ENCODE measurements around the gene BIRC6.

GRCh38 chr2:32427672-32428610, 71.1 kb downstream of the BIRC6 start:
- TF ChIP-seq EZH2 (IDR thresholded peaks at IDR 0.05; ENCODE audit: borderline replicate concordance) (no peak), EZH2phosphoT487 (IDR thresholded peaks at IDR 0.05; ENCODE audit: low read depth, severe bottlenecking, unreplicated experiment) (no peak)
- TF ChIP-seq, protein P1, sequence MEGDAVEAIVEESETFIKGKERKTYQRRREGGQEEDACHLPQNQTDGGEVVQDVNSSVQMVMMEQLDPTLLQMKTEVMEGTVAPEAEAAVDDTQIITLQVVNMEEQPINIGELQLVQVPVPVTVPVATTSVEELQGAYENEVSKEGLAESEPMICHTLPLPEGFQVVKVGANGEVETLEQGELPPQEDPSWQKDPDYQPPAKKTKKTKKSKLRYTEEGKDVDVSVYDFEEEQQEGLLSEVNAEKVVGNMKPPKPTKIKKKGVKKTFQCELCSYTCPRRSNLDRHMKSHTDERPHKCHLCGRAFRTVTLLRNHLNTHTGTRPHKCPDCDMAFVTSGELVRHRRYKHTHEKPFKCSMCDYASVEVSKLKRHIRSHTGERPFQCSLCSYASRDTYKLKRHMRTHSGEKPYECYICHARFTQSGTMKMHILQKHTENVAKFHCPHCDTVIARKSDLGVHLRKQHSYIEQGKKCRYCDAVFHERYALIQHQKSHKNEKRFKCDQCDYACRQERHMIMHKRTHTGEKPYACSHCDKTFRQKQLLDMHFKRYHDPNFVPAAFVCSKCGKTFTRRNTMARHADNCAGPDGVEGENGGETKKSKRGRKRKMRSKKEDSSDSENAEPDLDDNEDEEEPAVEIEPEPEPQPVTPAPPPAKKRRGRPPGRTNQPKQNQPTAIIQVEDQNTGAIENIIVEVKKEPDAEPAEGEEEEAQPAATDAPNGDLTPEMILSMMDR (IDR thresholded peaks at IDR 0.05; ENCODE audit: poor library complexity), result no peak
